Testis (tissue), 2 donors: Measurements from ENCODE around the gene NEBL.

Experiments
- POLR2A ChIP-seq: fragments of 450-650 bp; IDR thresholded peaks from one replicate; pipeline ENCODE4 v1.6.1; 2017; ENCODE audit warnings: antibody characterized with exemption, mild to moderate bottlenecking, moderate library complexity
- TF ChIP-seq, protein P1 (sequence below), 3 experiments: fragments of 450-650 bp in 2 of 3; fragments of 200-600 bp in 1 of 3; sonication (generic) in 1 of 3; IDR thresholded peaks; one replicate each; pipeline ENCODE4 v1.5.1; 2016 to 2019; ENCODE audit warnings: antibody characterized with exemption in 3 of 3, mild to moderate bottlenecking in 2 of 3, moderate library complexity in 1 of 3

DNA sequence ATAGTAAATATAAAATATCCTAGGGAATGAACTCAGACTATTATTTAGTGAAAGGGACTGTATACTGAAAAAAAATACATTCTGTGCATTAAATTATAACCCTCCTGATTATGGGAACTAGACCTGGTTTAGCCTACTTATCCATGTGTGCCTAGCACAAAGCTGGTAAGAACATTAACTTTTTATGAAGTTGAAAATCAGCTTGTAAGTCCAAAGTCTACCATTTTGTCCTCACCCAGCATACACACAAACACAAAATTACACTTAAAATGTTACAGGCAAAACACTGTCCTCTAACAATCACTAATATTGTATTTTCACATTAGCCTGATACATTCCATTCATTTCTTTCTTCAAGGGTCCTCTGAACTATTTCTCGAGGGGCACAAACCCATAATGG, 19.9 kb upstream of the NEBL start:
- TF ChIP-seq, protein P1, sequence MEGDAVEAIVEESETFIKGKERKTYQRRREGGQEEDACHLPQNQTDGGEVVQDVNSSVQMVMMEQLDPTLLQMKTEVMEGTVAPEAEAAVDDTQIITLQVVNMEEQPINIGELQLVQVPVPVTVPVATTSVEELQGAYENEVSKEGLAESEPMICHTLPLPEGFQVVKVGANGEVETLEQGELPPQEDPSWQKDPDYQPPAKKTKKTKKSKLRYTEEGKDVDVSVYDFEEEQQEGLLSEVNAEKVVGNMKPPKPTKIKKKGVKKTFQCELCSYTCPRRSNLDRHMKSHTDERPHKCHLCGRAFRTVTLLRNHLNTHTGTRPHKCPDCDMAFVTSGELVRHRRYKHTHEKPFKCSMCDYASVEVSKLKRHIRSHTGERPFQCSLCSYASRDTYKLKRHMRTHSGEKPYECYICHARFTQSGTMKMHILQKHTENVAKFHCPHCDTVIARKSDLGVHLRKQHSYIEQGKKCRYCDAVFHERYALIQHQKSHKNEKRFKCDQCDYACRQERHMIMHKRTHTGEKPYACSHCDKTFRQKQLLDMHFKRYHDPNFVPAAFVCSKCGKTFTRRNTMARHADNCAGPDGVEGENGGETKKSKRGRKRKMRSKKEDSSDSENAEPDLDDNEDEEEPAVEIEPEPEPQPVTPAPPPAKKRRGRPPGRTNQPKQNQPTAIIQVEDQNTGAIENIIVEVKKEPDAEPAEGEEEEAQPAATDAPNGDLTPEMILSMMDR (IDR thresholded peaks at IDR 0.05), result no peak
- TF ChIP-seq POLR2A, result no peak
